OCI-LY7 (cell line): ENCODE measurements around the gene STIP1.

ENCODE experiments used
- EZH2phosphoT487 ChIP-seq: fragments of 200-600 bp; sonication (generic); IDR thresholded peaks from 2 replicates; pipeline ENCODE4 v1.6.1; 2018; ENCODE audit warnings: low read depth, borderline replicate concordance, mild to moderate bottlenecking, mixed run types, antibody characterized with exemption, low read length, moderate library complexity, mixed read lengths
- TF ChIP-seq, protein P1 (sequence below): fragments of 200-600 bp; sonication (generic); conservative IDR thresholded peaks from 2 replicates; pipeline ENCODE4 v1.5.1; 2014; ENCODE audit warnings: mild to moderate bottlenecking, antibody characterized with exemption, low read length, moderate library complexity, mixed read lengths

DNA sequence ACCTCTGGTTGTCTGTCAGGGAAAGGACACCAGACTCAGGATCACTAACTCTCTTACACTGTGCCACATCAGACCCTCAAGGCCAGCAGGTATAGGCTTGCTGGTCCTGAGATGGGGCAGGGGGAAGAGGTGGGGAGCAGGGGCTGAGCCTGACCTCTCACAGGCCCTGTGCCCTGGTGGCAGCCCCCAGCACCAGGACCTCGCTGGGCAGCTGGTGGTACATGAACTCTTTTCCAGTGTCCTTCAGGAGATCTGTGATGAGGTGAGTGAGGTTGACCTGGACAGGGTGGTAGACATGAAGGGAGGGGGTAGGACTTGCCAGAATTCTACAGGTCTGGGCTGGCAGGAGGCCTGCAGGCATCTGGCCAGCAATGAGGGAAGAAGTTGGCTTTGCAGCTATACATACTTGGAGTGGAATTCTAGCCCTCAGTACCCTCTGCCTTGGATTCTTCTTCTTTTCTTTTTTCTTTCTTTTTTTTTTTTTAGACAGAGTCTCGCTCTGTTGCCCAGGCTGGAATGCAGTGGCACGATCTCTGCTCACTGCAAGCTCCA, 41.5 kb downstream of the STIP1 start:
- TF ChIP-seq, protein P1, sequence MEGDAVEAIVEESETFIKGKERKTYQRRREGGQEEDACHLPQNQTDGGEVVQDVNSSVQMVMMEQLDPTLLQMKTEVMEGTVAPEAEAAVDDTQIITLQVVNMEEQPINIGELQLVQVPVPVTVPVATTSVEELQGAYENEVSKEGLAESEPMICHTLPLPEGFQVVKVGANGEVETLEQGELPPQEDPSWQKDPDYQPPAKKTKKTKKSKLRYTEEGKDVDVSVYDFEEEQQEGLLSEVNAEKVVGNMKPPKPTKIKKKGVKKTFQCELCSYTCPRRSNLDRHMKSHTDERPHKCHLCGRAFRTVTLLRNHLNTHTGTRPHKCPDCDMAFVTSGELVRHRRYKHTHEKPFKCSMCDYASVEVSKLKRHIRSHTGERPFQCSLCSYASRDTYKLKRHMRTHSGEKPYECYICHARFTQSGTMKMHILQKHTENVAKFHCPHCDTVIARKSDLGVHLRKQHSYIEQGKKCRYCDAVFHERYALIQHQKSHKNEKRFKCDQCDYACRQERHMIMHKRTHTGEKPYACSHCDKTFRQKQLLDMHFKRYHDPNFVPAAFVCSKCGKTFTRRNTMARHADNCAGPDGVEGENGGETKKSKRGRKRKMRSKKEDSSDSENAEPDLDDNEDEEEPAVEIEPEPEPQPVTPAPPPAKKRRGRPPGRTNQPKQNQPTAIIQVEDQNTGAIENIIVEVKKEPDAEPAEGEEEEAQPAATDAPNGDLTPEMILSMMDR, result no peak
- TF ChIP-seq EZH2phosphoT487, result no peak
